H9 (cell line): ENCODE results near the gene VRK1. TPM values are rescaled to one million over a fixed set of nuclear protein-coding genes. Genes with fewer than 3 reads are reported as not detected.
"Not testable (repeated sequence)": the region's sequence is repeated elsewhere in the genome, so short reads cannot be mapped to it uniquely, and the experiment has no call there.

Experiments
- DNase-seq: peaks from one replicate; pipeline ENCODE4 v3.0.0-alpha.2; 2017
- H2AFZ ChIP-seq: one replicate; pipeline ENCODE4 v1.6.1; 2013; ENCODE audit warnings: mild to moderate bottlenecking, low read length, control low read depth, moderate library complexity
- H2AK5ac ChIP-seq: 2 replicates; pipeline ENCODE4 v1.6.1; 2013; ENCODE audit warnings: low read length, control low read depth, mixed read lengths; ENCODE audit not compliant: insufficient read length
- H2BK120ac ChIP-seq: one replicate; pipeline ENCODE4 v1.6.1; 2013; ENCODE audit warnings: low read depth, mild to moderate bottlenecking, low read length, control low read depth, inconsistent platforms; ENCODE audit not compliant: poor library complexity, severe bottlenecking
- H2BK12ac ChIP-seq: 2 replicates; pipeline ENCODE4 v1.6.1; 2013; ENCODE audit warnings: low read length, control low read depth, mixed read lengths, low read depth; ENCODE audit not compliant: insufficient read length
- H2BK15ac ChIP-seq: 2 replicates; pipeline ENCODE4 v1.6.1; 2013; ENCODE audit warnings: low read depth, low read length, control low read depth
- H2BK20ac ChIP-seq: one replicate; pipeline ENCODE4 v1.6.1; 2013; ENCODE audit warnings: low read depth, mild to moderate bottlenecking, low read length, control low read depth, inconsistent platforms; ENCODE audit not compliant: poor library complexity, severe bottlenecking
- H2BK5ac ChIP-seq: 2 replicates; pipeline ENCODE4 v1.6.1; 2013; ENCODE audit warnings: low read length, control low read depth, mixed read lengths; ENCODE audit not compliant: insufficient read length
- H3K14ac ChIP-seq: 2 replicates; pipeline ENCODE4 v1.6.1; 2013; ENCODE audit warnings: low read length, control low read depth; ENCODE audit not compliant: insufficient read depth
- H3K18ac ChIP-seq: 2 replicates; pipeline ENCODE4 v1.6.1; 2013; ENCODE audit warnings: low read depth, mild to moderate bottlenecking, mixed read lengths, low read length, control low read depth; ENCODE audit not compliant: insufficient read length
- H3K23ac ChIP-seq: 2 replicates; pipeline ENCODE4 v1.6.1; 2013; ENCODE audit warnings: low read length, control low read depth, mixed read lengths, low read depth; ENCODE audit not compliant: insufficient read length
- H3K23me2 ChIP-seq: 2 replicates; pipeline ENCODE4 v1.6.1; 2013; ENCODE audit warnings: low read depth, mild to moderate bottlenecking, mixed read lengths, low read length, control low read depth; ENCODE audit not compliant: insufficient read length, poor library complexity, severe bottlenecking
- H3K27ac ChIP-seq: 2 replicates; pipeline ENCODE4 v1.5.1; 2013; ENCODE audit warnings: low read length, control low read depth, mixed read lengths, low read depth; ENCODE audit not compliant: insufficient read length
- H3K27me3 ChIP-seq: 2 replicates; pipeline ENCODE4 v1.6.1; 2013; ENCODE audit warnings: low read length, control low read depth, inconsistent platforms; ENCODE audit not compliant: insufficient read depth
- H3K4ac ChIP-seq: 2 replicates; pipeline ENCODE4 v1.6.1; 2013; ENCODE audit warnings: low read depth, mild to moderate bottlenecking, control low read depth, inconsistent platforms, low read length, moderate library complexity
- H3K4me1 ChIP-seq: 2 replicates; pipeline ENCODE4 v1.6.1; 2013; ENCODE audit warnings: low read length, control low read depth, inconsistent platforms; ENCODE audit not compliant: insufficient read depth
- H3K4me2 ChIP-seq: 2 replicates; pipeline ENCODE4 v1.6.1; 2013; ENCODE audit warnings: low read length, control low read depth, mixed read lengths; ENCODE audit not compliant: insufficient read length, insufficient read depth
- H3K56ac ChIP-seq: 2 replicates; pipeline ENCODE4 v1.6.1; 2013; ENCODE audit warnings: low read depth, mild to moderate bottlenecking, mixed read lengths, low read length, control low read depth; ENCODE audit not compliant: insufficient read length
- H3K79me1 ChIP-seq: 2 replicates; pipeline ENCODE4 v1.6.1; 2013; ENCODE audit warnings: low read depth, mild to moderate bottlenecking, moderate library complexity, low read length, control low read depth, inconsistent platforms; ENCODE audit not compliant: insufficient read depth, poor library complexity, severe bottlenecking
- H3K79me2 ChIP-seq: 2 replicates; pipeline ENCODE4 v1.6.1; 2013; ENCODE audit warnings: low read length, control low read depth, inconsistent platforms; ENCODE audit not compliant: insufficient read depth
- H3K9ac ChIP-seq: 2 replicates; pipeline ENCODE4 v1.6.1; 2013; ENCODE audit warnings: low read length, control low read depth, mixed read lengths; ENCODE audit not compliant: insufficient read length; ENCODE audit errors: extremely low read depth
- H3K9me3 ChIP-seq: one replicate; pipeline ENCODE4 v1.6.1; 2013; ENCODE audit warnings: low read depth, low read length, inconsistent platforms; ENCODE audit not compliant: control insufficient read depth
- H3T11ph ChIP-seq: one replicate; pipeline ENCODE4 v1.6.1; 2013; ENCODE audit warnings: mild to moderate bottlenecking, low read length, control low read depth, inconsistent platforms
- H4K20me1 ChIP-seq: one replicate; pipeline ENCODE4 v1.6.1; 2013; ENCODE audit not compliant: control insufficient read depth, insufficient read length, insufficient read depth
- H4K5ac ChIP-seq: 2 replicates; pipeline ENCODE4 v1.6.1; 2013; ENCODE audit warnings: low read depth, mild to moderate bottlenecking, mixed read lengths, low read length, control low read depth; ENCODE audit not compliant: insufficient read length
- H4K8ac ChIP-seq: replicated peaks from 2 replicates; pipeline ENCODE4 v1.6.1; 2013; ENCODE audit warnings: low read length, control low read depth, mixed read lengths, low read depth; ENCODE audit not compliant: insufficient read length
- H4K91ac ChIP-seq: 2 replicates; pipeline ENCODE4 v1.6.1; 2013; ENCODE audit warnings: low read depth, mild to moderate bottlenecking, moderate library complexity, mixed read lengths, low read length, control low read depth; ENCODE audit not compliant: insufficient read length
- H3K27ac Mint-ChIP-seq, 3 experiments: 2 replicates in 2 of 3; 3 replicates in 1 of 3; pipeline ENCODE4 v1.8.0; 2020 to 2021; ENCODE audit warnings: mixed read lengths in 3 of 3, mild to moderate bottlenecking in 1 of 3, moderate library complexity in 1 of 3
- H3K27me3 Mint-ChIP-seq: 2 replicates; pipeline ENCODE4 v1.8.0; 2021; ENCODE audit warnings: low read depth, mild to moderate bottlenecking, moderate library complexity, mixed read lengths
- H3K36me3 Mint-ChIP-seq, 3 experiments: 2 replicates in 2 of 3; 3 replicates in 1 of 3; pipeline ENCODE4 v1.8.0; 2020 to 2021; ENCODE audit warnings: low read depth in 3 of 3, mixed read lengths in 3 of 3; ENCODE audit not compliant: insufficient read depth in 1 of 3
- H3K4me1 Mint-ChIP-seq, 2 experiments: 2 replicates each; pipeline ENCODE4 v1.8.0; 2020; ENCODE audit warnings: mixed read lengths in 2 of 2
- H3K4me3 Mint-ChIP-seq, 2 experiments: 2 replicates in 1 of 2; 3 replicates in 1 of 2; pipeline ENCODE4 v1.8.0; 2020 to 2021; ENCODE audit warnings: mild to moderate bottlenecking in 2 of 2, mixed read lengths in 2 of 2, moderate library complexity in 1 of 2
- H3K9me3 Mint-ChIP-seq, 2 experiments: 2 replicates in 1 of 2; 3 replicates in 1 of 2; pipeline ENCODE4 v1.8.0; 2020; ENCODE audit warnings: mild to moderate bottlenecking in 2 of 2, mixed read lengths in 2 of 2, moderate library complexity in 1 of 2
- WGBS: extraction: QIAGEN DNeasy Blood & Tissue Kit; methylation state at CpG from one replicate; pipeline ENCODE4 v1.1.7; 2013; ENCODE audit warnings: missing lambda C conversion rate, low lambda C conversion rate, mixed read lengths; ENCODE audit not compliant: insufficient read length; ENCODE audit errors: extremely low coverage; 5-methylcytosine and 5-hydroxymethylcytosine counted together
- total RNA-seq: library from RNA; stranded (reverse); gene quantifications from 2 replicates; pipeline ENCODE4 v1.2.1, GENCODE V29; 2021
- TF ChIP-seq, protein P1 (sequence below): fragments of 200-600 bp; sonication (generic); conservative IDR thresholded peaks from 3 replicates; pipeline ENCODE4 v1.8.0; 2021; ENCODE audit warnings: antibody characterized with exemption, mild to moderate bottlenecking

Gene VRK1
- total RNA-seq, 1 experiment from 2014 or later = 55.7 TPM

DNA sequence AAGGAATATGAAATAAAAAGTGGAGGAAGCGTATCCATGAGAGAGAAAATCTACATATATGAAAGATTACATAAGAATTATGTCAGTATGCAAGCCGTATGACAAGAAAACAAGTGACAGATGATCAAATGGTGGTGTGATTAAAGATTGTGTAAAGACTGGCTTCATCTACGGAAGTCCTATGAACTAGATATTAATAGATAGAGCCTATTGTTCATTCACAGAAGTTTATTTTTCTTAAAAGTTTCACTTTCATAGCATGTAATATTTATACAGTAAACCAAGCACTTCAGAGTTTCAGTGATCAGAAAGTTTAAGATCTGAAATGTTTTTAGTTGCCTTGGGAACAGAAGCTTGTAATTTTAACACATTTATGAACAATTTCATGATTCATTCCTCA lies 84.5 kb downstream of the VRK1 start:
- H3K4ac ChIP-seq = no peak overlapping the region
- WGBS = no CpG with 5 or more reads among the region's 3 CpGs
- Mint-ChIP-seq H3K36me3 (peaks cover 19 to 36% (median 21%) of the 10 kb centered on the region in 3 experiments; a peak in 6 of 7 replicates), H3K4me1 (no peaks in the 10 kb centered on the region), H3K9me3 (no peaks in the 10 kb centered on the region), H3K27ac (no peak overlapping the region), H3K27me3 (no peaks in the 10 kb centered on the region), H3K4me3 (no peak overlapping the region)
- no peak overlapping the region for H4K8ac ChIP-seq
- H3K9me3 ChIP-seq = no peaks in the 10 kb centered on the region
- H2BK20ac ChIP-seq = no peak overlapping the region
- H2BK15ac ChIP-seq = no peak overlapping the region
- no peak for DNase-seq
- H4K91ac ChIP-seq = no peak overlapping the region
- H3K79me1 ChIP-seq = no peaks in the 10 kb centered on the region
- H3K23me2 ChIP-seq = no peaks in the 10 kb centered on the region
- no peak overlapping the region for H3K56ac ChIP-seq
- no peak overlapping the region for H4K5ac ChIP-seq
- H3T11ph ChIP-seq = no peak overlapping the region
- H2AK5ac ChIP-seq = no peak overlapping the region
- H2BK120ac ChIP-seq = no peak overlapping the region
- no peak overlapping the region for H2BK12ac ChIP-seq
- no peak overlapping the region for H3K4me2 ChIP-seq
- no peaks in the 10 kb centered on the region for H3K4me1 ChIP-seq
- TF ChIP-seq, protein P1, sequence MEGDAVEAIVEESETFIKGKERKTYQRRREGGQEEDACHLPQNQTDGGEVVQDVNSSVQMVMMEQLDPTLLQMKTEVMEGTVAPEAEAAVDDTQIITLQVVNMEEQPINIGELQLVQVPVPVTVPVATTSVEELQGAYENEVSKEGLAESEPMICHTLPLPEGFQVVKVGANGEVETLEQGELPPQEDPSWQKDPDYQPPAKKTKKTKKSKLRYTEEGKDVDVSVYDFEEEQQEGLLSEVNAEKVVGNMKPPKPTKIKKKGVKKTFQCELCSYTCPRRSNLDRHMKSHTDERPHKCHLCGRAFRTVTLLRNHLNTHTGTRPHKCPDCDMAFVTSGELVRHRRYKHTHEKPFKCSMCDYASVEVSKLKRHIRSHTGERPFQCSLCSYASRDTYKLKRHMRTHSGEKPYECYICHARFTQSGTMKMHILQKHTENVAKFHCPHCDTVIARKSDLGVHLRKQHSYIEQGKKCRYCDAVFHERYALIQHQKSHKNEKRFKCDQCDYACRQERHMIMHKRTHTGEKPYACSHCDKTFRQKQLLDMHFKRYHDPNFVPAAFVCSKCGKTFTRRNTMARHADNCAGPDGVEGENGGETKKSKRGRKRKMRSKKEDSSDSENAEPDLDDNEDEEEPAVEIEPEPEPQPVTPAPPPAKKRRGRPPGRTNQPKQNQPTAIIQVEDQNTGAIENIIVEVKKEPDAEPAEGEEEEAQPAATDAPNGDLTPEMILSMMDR = no peak
- H2BK5ac ChIP-seq = no peak overlapping the region
- H4K20me1 ChIP-seq = no peaks in the 10 kb centered on the region
- no peak overlapping the region for H3K18ac ChIP-seq
- no peak overlapping the region for H2AFZ ChIP-seq
- H3K14ac ChIP-seq = no peak overlapping the region
- H3K27me3 ChIP-seq = no peaks in the 10 kb centered on the region
- no peak overlapping the region for H3K9ac ChIP-seq
- H3K23ac ChIP-seq = no peak overlapping the region
- H3K27ac ChIP-seq = no peak overlapping the region
- H3K79me2 ChIP-seq = no peaks in the 10 kb centered on the region

DNA sequence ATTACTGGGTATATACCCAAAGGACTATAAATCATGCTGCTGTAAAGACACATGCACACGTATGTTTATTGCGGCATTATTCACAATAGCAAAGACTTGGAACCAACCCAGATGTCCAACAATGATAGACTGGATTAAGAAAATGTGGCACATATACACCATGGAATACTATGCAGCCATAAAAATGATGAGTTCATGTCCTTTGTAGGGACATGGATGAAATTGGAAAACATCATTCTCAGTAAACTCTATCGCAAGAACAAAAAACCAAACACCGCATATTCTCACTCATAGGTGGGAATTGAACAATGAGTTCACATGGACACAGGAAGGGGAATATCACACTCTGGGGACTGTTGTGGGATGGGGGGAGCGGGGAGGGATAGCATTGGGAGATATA lies 86.8 kb downstream of the VRK1 start:
- peaks cover 19 to 30% (median 21%) of the 10 kb centered on the region in 3 experiments; a peak in 6 of 7 replicates for H3K36me3 Mint-ChIP-seq
- H3K27ac Mint-ChIP-seq, H3K4me3 Mint-ChIP-seq, H3K9me3 Mint-ChIP-seq, H3K79me1 ChIP-seq, H3K23ac ChIP-seq, H3K56ac ChIP-seq, H3K4me2 ChIP-seq, H3T11ph ChIP-seq, H3K9me3 ChIP-seq, H2BK12ac ChIP-seq, H4K8ac ChIP-seq, H3K27ac ChIP-seq, H2AK5ac ChIP-seq, H3K18ac ChIP-seq, H3K27me3 ChIP-seq, H4K20me1 ChIP-seq, DNase-seq, H3K4ac ChIP-seq, H2AFZ ChIP-seq, H3K79me2 ChIP-seq, H3K27me3 Mint-ChIP-seq, H3K4me1 ChIP-seq, H4K91ac ChIP-seq, H2BK5ac ChIP-seq, H4K5ac ChIP-seq, H3K23me2 ChIP-seq, H3K9ac ChIP-seq, H3K14ac ChIP-seq, H2BK20ac ChIP-seq, H2BK120ac ChIP-seq, H2BK15ac ChIP-seq: not testable (repeated sequence)
- no CpG with 5 or more reads among the region's 5 CpGs for WGBS
- peaks cover 15% of the 10 kb centered on the region in 2 experiments for H3K4me1 Mint-ChIP-seq
